NCI-H2081 (cell line): ENCODE measurements around the gene BHLHE23.

ENCODE experiments used
- DNase-seq, 2 experiments: peaks; one replicate each; lab custom pipeline; 2025; lab: John Stamatoyannopoulos, UW

The BHLHE23 gene

DNA sequence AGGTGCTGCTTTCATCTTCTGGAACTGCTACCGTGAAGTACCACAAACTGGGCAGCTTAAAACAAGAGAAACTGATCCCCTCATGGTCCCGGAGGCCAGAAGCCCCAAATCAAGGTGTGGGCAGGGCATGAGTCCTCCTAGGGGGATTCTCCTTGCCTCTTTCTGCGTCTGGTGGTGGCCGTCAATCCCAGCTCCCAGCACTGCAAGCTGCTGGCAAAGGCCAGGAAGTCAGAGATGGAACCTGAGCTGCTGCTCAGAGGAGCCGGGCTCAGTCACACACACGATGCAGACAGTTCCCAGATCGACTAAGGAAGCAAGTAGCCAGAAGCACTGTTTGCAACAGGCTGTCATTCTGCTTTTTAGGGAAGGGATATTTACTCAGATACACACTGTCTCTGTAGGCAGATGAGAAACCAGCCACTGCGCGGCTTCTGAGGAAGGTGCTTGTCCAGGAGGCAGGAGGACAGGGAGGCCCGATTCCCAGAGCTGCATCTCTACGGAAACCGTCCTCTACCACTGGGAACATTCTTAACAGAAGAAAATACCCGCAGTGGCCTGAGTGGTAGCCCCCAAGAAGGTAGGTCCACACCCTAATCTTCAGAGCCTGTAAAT, 15.5 kb downstream of the BHLHE23 start:
- DNase-seq, result no peak

DNA sequence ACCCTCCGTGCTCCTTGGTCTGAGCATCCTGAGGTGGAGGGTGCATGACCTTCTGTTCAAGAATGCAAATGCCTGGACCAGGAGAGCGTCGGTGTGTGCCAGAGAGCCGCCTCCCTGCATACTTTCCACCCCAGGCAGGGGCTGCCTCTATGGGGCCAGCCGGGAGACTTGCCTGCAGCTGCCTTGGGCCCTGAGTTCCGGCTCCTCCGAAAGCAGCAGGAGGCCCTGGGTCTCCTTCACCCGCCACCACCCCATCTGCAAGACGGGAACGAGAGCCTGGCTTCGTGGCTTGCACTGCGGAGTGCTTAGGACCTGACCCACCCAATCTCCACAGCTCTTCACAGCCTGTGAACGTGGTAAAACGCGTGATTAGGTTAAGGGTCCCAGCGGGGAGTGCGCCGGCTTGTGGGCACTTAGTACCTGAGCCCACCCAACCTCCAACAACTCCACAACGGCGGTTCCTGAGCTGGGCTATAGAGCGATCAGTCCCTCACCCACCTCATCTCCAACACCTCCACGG, 16.4 kb downstream of the BHLHE23 start:
- no peak for DNase-seq

DNA sequence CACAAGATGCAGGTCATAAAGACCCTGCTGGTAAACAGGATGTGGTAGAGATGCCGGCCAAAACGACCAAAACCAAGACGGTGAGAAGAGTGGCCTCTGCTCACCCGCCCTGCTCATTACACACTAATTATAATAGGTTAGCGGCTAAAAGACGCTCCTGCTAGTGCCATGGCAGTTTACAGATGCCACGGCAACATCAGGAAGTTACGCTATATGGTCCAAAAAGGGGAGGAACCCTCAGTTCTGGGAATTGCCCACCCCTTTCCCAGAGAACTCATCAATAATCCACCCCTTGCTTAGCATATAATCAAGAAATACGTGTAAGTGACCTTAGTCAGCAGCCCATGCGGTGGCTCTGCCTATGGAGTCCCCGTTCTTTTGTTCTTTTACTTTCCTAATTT, 17.6 kb downstream of the BHLHE23 start:
- DNase-seq, result no peak

DNA sequence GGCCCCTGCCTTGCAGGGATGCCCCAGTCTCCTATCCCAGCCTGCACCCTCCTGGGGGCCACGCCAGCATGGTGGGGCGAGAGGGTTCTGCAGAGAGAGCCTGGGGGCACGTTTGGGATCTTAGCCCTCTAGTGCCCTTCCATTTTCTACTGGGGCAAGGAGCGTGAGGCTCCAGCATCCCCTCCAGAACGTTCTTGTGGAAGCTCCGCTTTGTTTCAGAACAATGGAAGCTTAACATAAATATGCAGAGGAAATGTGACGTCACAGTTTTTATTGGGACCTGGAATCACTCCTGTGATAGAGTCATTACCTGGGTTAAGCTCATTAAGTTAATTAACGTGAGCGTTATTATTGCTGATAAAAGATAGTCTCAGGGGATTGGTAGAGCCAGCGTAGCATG, 19.6 kb downstream of the BHLHE23 start:
- no peak for DNase-seq

DNA sequence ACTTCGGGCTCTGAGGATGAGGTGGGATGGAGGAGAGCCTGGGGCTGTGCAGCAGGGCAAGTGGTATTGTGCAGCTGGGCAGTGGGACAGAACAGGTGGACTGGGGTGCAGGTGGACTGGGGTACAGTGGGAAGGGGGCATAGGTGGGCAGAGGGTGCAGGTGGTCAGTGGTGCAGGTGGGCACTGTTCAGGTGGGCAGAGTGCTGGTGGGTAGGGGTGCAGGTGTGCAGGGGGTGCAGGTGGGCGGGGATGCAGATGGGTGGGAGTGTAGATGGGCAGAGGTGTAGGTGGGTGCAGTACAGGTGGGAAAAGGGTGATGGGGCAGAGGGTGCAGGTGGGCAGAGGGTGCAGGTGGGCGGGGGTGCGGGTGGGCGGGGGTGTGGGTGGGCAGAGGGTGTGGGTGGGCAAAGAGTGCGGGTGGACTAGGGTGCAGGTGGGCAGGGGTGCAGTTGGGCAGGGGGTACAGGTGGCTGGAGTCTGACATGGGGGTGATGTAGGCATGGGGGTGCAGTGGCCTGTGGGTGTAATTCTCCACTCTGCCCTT, 20.4 kb downstream of the BHLHE23 start:
- no peak for DNase-seq

DNA sequence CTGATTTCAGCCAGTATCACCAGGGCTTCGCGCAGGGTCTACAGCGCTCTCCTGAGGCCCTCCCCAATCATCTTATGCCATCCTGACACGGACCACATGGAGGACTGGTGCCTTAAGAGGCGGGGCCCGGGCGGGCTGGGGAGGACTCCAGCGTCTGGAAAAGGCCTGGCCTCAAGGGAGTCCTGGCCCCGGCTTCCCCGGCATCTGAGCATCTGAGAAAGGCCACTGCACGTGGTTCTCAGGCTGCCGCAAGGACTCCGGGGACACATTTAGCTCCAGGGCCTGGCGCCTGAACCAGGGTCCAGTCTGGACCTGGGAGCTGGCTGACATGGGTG, 21.4 kb downstream of the BHLHE23 start:
- DNase-seq, result no peak

DNA sequence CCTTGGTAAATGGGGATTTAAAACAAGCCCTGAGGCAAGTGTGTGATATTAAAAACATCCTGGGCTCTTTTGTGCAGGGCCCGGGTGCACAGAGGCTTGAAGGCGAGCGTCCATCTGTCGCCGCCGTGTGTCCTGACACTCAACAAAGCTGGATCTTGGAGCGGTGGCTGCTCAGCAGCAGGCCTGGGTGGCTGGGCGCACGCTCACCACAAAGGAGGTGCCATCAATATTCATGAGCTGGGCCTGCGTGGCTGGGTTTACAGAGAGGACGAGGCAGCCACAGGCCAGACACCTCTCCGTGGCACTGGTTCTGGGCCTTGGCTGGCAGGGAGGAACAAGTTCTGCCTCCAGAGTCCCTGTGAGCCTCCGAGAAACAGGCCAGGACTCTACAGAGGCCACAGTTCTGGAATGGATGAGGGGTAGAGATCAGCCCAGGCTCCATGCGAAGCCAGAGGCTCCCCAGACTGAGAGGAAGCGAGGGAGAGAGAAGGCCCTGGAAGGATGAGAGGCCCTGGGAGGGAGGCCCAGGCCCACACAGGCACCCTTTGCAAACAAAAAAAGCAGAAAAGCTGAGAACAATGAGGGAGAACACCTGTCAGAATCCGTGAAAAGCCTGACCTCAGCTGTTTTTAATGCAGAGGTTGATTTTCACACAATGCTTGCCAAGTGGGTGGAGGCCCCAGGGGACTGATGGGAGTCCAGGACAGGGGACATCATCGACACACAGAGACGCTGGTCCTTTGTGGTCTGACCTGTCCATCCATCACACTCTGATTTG, 21.9 kb downstream of the BHLHE23 start:
- DNase-seq, result peak; percentile 9 to 60

DNA sequence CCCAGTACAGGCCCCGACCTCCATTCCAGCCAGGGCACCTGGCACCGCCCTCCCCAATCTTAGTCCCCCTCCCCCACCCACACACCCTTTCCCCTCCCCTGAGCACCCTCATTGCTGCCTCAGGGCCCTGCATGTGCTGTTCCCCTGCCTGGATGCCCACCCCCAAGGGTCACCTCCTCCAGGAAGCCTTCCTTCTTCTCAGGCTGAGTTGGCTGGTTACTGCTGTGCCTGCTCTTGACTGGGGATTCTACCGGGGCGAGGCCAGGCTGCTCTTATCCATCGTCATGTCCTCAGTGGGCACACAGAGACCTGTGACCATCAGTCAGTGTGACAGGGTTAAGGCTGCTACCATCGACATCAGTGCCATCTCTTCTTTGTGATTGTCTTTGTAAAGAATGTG, 23.6 kb downstream of the BHLHE23 start:
- no peak for DNase-seq

DNA sequence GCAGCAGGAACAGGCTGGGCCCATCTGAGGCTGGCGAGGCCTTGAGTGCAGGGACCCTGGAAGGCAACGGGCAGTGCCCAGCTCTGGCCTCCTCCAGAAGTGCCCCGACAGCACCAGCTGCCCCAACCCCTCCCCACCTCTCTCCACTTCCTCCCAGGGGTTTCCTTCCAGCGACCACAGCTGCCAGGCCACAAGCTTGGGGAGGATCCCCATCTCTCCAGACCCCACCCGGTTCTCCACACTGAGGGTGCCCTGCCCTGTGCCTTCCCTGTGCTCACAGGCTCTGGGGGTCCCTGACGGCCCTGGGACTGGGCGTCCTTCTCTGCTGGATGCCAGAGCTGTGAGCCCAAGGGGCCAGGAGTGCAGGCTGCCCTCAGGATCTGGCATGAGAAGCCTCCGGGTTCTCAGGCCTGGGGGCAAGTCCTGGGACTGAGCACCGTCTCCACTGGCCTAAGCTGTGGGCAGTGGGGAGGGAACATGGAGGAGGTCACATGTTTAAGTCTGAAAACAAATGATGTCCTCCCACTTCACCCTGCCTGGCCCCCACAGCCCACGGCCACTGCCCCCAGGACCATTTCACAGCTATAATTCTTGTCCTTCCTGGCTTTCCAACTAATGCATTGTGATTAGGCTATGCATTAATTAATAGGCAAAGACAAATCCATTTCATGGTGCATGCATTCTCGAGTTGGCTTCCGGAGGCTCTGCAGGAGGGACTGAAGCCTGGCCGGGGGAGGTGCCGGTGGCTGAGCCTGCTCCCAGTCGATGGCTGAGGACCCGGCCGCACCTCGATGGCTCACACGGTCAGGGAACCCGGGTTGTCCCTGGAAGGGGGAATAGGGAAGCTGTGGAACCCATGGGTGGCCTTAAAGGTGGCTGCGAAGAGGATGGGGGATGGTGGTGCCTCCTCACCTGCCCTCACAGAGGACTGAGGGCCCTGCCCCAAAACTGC, 24.4 kb downstream of the BHLHE23 start:
- DNase-seq, result no peak

DNA sequence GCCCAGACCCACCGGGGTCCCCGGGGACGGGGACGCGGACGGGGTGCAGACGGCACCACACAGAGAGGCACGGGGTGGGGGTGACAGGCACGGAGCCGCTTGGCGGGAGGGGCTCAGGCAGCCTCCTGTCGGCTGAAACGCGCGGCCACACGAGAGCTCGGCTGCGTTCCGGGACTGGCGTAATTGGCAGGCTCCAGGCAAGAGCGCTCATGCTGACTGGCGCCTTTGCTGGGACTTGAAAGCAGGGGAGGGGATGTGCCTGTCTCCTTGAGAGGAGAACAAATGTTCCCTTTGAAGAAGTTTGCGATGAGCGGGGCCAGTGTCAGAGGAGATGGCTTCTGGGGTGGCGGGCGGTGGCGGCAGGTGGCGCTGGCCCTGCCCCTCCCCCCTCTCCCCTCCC, 25.8 kb downstream of the BHLHE23 start:
- peak; percentile 55 to 73 for DNase-seq

DNA sequence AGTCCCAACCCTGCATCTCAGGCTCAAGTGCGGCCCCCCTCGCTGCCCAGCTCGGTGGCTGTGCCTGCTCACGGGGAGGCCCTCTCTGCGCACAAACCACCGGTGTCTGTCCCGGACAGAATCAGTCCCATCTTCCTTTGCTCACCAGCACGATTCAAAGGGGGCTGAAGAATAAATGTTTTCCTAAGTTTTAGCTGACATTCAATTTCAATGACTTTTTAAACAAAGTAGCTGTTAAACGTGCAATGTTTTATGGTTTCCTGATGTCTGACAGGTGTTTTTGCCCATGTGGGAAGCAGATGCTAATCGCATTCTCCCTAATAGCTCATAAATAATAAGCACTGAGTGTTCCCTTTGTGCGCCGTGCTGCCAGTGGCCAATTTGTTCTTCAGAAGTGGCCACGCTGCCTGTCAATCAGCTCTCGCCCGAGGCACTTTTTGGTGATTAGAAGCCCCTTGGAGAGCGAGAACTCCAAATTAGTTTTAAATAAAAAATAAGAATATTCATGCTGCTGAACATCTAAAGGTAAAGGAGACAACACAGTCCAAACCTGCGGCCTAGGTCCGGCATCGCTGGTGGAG, 26.3 kb downstream of the BHLHE23 start:
- DNase-seq, result peak; percentile 62 to 87

DNA sequence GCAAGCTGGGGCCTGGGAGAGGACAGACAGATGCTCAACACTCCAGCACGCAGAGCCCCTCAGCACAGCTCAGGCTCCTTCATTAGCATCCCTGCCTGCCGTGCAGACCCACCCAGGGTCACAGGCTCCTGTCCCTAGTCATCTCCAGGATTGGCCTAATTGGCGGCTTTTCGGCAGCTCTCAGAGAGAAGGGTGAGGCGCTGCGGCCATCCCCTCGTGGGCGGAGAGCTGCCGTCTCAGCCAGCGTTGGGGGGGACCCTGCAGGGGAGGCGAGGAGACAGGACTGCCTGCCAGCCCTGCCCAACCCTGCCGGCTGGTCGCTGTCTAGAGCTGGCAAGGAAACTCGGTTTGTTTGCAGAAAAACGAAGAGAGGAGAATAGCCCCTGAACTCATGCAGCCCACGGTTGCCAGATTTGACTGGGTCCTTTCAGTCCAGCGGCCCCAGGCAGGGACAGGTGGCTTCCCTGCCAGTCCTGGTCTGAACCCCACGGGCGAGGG, 26.8 kb downstream of the BHLHE23 start:
- peak in 1 of 2 experiments; percentile 46 for DNase-seq

DNA sequence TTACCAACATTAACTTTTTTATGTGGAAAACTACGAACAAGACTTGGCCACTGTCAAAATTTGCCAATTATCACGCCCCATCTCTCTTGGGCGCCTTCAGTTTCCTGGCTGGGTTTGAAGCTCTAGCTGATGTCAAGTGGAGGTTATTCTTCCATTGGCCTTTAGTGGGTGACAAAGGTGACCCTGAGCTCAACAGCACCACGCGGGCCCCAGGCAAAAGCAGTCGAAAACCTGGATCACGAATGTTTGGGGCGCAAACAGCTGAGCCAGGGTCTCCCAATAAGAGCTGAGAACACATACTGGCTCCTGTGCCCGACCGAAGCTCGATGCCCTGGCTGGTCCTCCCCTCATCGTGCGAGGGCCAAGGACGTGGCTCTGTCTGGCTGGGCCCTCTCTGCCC, 27.5 kb downstream of the BHLHE23 start:
- DNase-seq, result no peak

DNA sequence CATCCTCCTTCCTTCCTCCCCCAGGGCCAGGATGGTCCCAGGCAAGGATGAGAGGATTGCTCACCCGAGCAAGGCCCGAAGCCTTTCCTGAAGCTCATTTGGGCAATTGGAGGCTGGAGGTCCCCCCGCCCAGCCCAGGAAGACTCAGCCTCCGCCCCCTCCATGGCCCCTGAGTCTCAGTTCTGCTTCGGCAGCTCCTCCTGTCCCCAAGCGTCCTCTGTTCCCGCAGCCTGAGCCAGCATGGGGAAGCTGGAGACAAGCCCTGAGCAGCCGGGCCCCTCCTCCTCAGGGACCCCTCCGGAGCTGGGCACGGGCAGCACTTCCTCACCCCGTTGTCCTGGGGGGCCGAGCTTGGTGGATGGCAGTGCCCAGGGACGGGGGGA, 28.2 kb downstream of the BHLHE23 start:
- DNase-seq, result no peak

DNA sequence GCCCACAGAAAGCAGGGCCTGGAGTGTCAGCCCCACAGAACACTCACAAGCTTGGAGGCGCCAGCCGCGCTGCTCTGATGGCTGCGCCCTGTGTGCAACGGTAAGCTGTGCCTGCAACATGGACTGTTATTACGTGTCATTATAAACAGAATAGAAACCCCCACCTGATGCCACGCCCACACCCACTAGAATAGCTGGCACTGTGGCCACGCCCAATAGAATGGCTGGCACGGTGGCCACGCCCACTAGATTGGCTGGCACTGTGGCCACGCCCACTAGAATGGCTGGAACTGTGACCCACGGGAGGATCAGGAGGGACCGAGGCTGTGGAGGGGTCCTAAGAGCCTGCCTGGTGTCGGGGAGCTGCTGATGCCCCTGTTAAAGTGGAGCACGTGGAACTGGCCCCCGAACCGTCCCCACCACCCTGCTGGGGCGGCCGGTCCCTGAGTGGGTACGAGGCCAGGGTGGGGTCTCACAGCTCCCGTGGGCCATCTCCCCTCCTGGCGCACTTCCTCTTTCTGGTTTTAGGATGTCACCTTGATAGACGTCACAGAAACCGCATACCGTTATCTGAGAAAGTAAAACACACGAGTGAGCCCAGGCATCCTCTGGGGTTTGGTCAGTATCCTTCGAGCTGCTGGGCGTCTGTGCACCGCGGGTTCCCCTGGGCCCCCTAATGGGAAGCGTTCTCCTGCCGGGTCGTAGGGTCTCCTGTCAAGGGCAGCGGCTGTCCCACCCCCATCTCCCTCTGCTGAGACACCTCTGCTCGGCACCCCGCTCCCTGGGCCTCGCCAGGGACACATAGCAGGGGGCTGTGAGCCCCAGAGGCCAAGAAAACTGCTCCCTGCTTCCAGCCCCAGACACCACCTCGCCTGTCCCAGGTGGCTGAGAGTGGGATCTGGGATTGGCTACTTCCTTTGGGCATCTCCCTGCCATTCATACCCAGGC, 28.9 kb downstream of the BHLHE23 start:
- peak; percentile 33 to 35 for DNase-seq

DNA sequence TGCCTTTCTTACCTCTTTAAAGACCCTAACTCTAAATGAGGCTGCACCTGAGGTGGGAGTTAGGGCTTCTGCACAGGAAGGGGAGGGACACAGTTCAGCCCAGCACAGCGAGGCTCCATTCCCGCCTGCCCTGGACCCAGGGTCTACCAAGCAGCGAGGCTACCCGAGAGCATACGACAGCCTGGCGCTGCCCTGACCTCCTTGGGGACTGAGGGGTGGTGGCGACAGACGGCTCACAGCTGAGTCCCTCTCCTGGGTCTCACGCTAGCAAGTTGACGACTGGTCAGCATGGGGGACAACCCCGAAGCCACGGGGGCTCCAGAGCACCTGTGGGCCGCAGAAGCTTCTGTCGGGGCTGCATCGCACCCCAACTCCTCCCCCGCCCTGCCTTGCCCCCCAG, 29.9 kb downstream of the BHLHE23 start:
- no peak for DNase-seq

DNA sequence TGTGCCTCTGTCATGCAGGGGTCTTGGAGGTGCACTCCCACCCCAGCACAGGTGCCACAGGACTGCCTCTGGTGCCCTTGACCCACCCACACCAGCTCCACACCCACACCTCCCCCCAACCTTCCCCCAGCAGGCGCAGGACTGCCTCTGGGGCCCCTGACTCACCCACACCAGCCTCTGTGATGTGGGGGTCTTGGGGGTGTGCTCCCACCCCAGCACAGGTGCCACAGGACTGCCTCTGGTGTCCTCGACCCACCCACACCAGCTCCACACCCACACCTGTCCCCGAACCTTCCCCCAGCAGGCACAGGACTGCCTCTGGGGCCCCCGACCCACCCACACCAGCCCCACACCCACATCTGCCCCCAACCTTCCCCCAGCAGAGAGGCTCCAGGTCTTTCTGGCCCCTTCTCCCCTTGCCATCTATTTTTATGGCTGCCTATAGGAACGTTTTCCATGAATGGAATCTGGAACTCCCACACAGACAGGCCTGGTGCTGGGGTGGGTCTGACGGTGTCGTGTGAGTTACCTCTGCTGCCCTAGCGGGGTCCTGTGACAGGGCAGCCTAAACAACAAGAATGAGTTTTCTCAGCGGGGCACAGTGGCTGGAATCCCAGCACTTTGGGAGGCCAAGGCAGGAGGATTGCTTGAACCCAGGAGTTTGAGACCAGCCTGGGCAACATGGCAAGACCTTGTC, 30.8 kb downstream of the BHLHE23 start:
- no peak for DNase-seq

DNA sequence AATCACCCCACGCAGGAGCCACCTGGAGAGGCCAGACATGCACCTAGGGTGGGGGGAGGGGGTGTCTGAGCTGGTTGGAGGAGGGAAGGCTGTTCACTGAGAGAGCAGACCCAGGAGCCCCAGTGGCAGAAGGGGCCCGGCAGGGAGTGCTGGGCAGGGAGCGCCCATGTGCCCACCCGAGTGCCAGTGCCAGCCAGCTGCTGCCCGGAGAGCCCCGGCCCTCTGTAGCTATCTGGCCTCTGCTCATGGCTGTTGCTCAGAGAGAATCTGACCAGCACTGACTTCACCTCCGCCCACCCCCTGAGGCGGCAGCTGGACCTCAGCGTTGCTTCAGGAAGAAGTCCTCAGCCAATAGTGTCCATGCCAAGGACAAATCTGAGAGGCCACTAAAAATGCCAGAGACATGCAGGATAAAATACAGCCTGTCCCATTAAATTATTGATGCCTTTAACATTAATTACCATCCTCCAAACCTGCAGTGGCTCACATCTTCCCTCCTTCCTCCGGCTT, 31.5 kb downstream of the BHLHE23 start:
- DNase-seq, result no peak

DNA sequence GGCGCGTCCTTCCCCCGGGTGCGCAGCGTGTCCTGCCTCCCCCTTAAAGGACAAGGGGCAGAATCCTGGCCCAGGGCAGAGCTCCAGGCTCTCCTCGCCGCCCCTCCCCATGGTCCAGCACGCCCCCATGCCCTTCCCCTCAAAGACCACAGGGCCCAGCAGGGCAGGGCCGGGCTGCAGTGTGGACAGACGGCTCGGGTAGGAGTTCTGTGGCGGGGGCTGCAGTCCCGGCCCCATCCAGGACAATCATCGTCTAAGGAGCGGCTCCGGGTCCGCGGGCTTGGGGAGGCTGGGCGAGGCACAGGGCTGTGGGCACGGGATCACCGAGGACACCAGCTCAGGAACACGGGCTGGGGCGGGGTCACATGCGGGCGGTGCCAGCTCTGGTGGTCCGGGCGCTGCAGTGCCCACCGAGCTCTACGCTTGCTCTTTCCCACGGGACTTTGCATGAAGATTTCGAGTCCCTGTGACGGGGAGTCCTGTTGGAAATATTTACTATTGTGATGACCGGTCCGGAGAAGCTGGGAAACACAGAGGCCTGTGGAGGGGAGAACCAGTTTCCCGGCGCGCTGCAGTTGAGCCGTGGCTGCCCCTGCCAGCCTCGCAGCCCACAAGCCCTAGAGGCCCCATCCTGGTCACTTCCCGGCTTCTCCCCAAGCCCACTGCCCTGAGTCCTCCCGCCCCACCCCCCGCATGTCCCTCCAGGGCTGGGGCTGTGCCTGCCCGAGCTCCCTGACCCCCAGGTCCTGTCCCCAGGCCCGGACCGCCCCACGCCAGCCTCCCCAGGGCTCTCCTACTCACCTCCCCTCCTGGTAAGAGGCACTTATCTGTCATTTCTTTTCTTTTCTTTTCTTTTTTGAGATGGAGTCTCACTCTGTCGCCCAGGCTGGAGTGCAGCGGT, 33.7 kb downstream of the BHLHE23 start:
- no peak for DNase-seq
